Skeletal muscle satellite cell (primary cell): ENCODE results near the gene SPNS2.

ENCODE experiments used
- H3K27me3 ChIP-seq: 2 replicates; pipeline ENCODE4 v1.7.0; 2013; ENCODE audit warnings: low read length; ENCODE audit not compliant: control insufficient read depth, insufficient read depth
- H3K36me3 ChIP-seq: 2 replicates; pipeline ENCODE4 v1.7.0; 2013; ENCODE audit warnings: mild to moderate bottlenecking, control low read depth, low read length; ENCODE audit not compliant: insufficient read depth
- H3K4me1 ChIP-seq: 2 replicates; pipeline ENCODE4 v1.7.0; 2013; ENCODE audit warnings: low read length; ENCODE audit not compliant: control insufficient read depth, insufficient read depth
- H3K4me2 ChIP-seq: 2 replicates; pipeline ENCODE4 v1.7.0; 2013; ENCODE audit warnings: mild to moderate bottlenecking, low read length
- H3K4me3 ChIP-seq: 2 replicates; pipeline ENCODE4 v1.7.0; 2013; ENCODE audit warnings: low read length
- H3K9ac ChIP-seq: 2 replicates; pipeline ENCODE4 v1.7.0; 2013; ENCODE audit warnings: mild to moderate bottlenecking, low read depth, low read length, moderate library complexity
- H3K9me3 ChIP-seq: replicated peaks from 2 replicates; pipeline ENCODE4 v1.7.0; 2013; ENCODE audit warnings: mild to moderate bottlenecking, control low read depth, low read length

The SPNS2 gene

GRCh38 chr17:4560837-4561256 lies 62.2 kb downstream of the SPNS2 start:
- H3K36me3 ChIP-seq = no peaks in the 10 kb centered on the region
- no peak overlapping the region for H3K4me2 ChIP-seq
- H3K27me3 ChIP-seq = peaks cover 18% of the 10 kb centered on the region
- H3K9me3 ChIP-seq = no peaks in the 10 kb centered on the region
- H3K4me3 ChIP-seq = no peak overlapping the region
- peaks cover 2% of the 10 kb centered on the region for H3K4me1 ChIP-seq
- H3K9ac ChIP-seq = no peak overlapping the region

GRCh38 chr17:4562015-4562969 lies 63.6 kb downstream of the SPNS2 start:
- no peak overlapping the region for H3K9ac ChIP-seq
- H3K9me3 ChIP-seq = no peaks in the 10 kb centered on the region
- H3K4me3 ChIP-seq = no peak overlapping the region
- H3K4me1 ChIP-seq = no peaks in the 10 kb centered on the region
- peaks cover 20% of the 10 kb centered on the region for H3K27me3 ChIP-seq
- no peaks in the 10 kb centered on the region for H3K36me3 ChIP-seq
- H3K4me2 ChIP-seq = no peak overlapping the region

- Histone ChIP-seq H3K4me1 (no peaks in the 10 kb centered on the region), H3K4me3 (no peak overlapping the region), H3K27me3 (peaks cover 24% of the 10 kb centered on the region), H3K9ac (no peak overlapping the region), H3K9me3 (no peaks in the 10 kb centered on the region), H3K36me3 (no peaks in the 10 kb centered on the region), H3K4me2 (peak overlapping the region; percentile 24)
These were observed 66.8 kb downstream of the SPNS2 start for GRCh38 chr17:4565209-4566141.

DNA sequence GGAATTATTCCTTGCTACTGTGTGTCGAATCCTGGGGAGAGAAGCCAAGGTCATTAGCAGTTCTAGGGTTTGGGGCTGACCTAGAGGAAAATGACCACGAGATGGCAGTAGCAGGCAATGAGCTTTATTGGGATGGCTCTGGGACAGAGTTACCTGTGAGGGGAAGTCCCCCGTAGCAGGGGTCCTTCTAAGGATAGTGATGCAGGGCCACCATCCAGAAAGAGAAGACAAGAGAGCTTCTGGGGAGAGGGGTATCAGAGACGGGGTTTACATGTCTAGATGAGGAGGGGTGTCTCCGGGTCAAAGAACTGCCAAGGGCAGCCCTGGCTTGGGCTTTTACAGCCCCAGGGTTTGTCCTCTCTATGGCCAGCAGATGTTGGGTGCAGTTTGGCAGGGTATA lies 68.1 kb downstream of the SPNS2 start:
- H3K4me1 ChIP-seq = no peaks in the 10 kb centered on the region
- H3K4me2 ChIP-seq = no peak overlapping the region
- no peak overlapping the region for H3K4me3 ChIP-seq
- no peaks in the 10 kb centered on the region for H3K9me3 ChIP-seq
- H3K9ac ChIP-seq = no peak overlapping the region
- no peaks in the 10 kb centered on the region for H3K36me3 ChIP-seq
- peaks cover 28% of the 10 kb centered on the region for H3K27me3 ChIP-seq

DNA sequence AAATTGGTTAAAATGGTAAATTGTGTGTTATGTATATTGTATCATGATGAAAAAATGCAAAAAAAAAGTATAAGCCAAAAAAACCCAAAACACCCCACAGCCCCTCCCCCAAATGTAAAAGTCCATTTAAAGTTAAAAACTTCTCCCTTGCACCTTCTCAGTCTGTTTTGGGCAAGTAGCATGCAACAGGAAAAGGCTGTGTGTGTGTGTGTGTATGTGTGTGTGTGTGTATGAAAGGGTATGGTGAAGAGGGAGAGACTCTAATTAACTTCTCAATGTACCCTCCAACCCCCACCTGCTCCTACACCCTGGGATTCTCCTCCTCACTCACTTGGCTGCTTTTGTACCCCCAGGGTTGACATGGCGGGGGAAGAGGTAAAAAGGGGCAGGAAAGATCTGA lies 70.9 kb downstream of the SPNS2 start:
- Histone ChIP-seq H3K9ac (no peak overlapping the region), H3K36me3 (no peaks in the 10 kb centered on the region), H3K9me3 (no peaks in the 10 kb centered on the region), H3K4me1 (no peaks in the 10 kb centered on the region), H3K27me3 (peaks cover 43% of the 10 kb centered on the region), H3K4me2 (no peak overlapping the region), H3K4me3 (no peak overlapping the region)

DNA sequence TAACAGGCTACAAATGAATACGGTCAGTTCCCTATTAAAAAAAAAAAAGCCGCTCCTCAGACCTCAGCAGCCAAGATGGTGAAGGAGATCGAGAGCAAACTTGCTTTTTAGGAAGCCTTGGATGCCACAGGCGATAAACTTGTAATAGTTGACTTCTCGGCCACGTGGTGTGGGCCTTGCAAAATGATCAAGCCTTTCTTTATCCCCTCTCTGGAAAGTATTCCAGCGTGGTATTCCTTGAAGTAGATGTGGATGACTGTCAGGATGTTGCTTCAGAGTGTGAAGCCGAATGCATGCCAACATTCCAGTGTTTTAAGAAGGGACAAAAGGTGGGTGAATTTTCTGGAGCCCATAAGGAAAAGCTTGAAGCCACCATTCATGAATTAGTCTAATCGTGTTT lies 73.5 kb downstream of the SPNS2 start:
- Histone ChIP-seq H3K9ac (no peak overlapping the region), H3K4me2 (no peak overlapping the region), H3K4me3 (no peak overlapping the region), H3K9me3 (no peaks in the 10 kb centered on the region), H3K27me3 (peaks cover 62% of the 10 kb centered on the region), H3K4me1 (no peaks in the 10 kb centered on the region), H3K36me3 (no peaks in the 10 kb centered on the region)

GRCh38 chr17:4573115-4573514 lies 74.4 kb downstream of the SPNS2 start:
- peaks cover 66% of the 10 kb centered on the region for H3K27me3 ChIP-seq
- H3K9ac ChIP-seq = no peak overlapping the region
- no peaks in the 10 kb centered on the region for H3K36me3 ChIP-seq
- no peak overlapping the region for H3K4me2 ChIP-seq
- H3K4me1 ChIP-seq = no peaks in the 10 kb centered on the region
- no peaks in the 10 kb centered on the region for H3K9me3 ChIP-seq
- no peak overlapping the region for H3K4me3 ChIP-seq

- H3K4me2 ChIP-seq = no peak overlapping the region
- no peaks in the 10 kb centered on the region for H3K9me3 ChIP-seq
- no peak overlapping the region for H3K9ac ChIP-seq
- peaks cover 66% of the 10 kb centered on the region for H3K27me3 ChIP-seq
- no peaks in the 10 kb centered on the region for H3K36me3 ChIP-seq
- no peak overlapping the region for H3K4me3 ChIP-seq
- no peaks in the 10 kb centered on the region for H3K4me1 ChIP-seq
These were observed 75.0 kb downstream of the SPNS2 start for GRCh38 chr17:4573669-4574068.

- peaks cover 69% of the 10 kb centered on the region for H3K27me3 ChIP-seq
- no peaks in the 10 kb centered on the region for H3K36me3 ChIP-seq
- H3K9ac ChIP-seq = no peak overlapping the region
- no peaks in the 10 kb centered on the region for H3K9me3 ChIP-seq
- H3K4me3 ChIP-seq = no peak overlapping the region
- no peak overlapping the region for H3K4me2 ChIP-seq
- no peaks in the 10 kb centered on the region for H3K4me1 ChIP-seq
These were observed 75.9 kb downstream of the SPNS2 start for GRCh38 chr17:4574448-4575045.

DNA sequence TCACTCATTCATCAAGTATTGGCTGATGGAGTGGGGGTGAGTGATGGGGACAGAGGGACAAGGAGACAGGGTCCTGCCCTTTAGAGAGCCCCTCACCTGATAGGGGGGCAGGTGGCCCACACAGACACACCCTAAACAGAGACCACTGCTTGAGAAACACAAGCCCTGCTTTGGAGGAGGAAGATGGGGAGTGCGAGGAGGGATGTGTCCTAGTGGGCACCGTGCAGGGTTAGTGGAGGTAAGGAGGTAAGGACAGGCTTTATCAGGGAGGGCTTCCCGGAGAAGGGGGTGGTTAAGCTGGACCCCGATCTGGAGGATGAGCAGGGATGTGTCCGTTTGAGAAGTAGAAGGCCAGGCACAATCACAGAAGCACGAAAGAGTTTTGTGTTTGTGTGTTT lies 77.5 kb downstream of the SPNS2 start:
- Histone ChIP-seq H3K4me1 (no peaks in the 10 kb centered on the region), H3K36me3 (no peaks in the 10 kb centered on the region), H3K4me3 (no peak overlapping the region), H3K9me3 (no peaks in the 10 kb centered on the region), H3K27me3 (peaks cover 72% of the 10 kb centered on the region), H3K4me2 (no peak overlapping the region), H3K9ac (no peak overlapping the region)

DNA sequence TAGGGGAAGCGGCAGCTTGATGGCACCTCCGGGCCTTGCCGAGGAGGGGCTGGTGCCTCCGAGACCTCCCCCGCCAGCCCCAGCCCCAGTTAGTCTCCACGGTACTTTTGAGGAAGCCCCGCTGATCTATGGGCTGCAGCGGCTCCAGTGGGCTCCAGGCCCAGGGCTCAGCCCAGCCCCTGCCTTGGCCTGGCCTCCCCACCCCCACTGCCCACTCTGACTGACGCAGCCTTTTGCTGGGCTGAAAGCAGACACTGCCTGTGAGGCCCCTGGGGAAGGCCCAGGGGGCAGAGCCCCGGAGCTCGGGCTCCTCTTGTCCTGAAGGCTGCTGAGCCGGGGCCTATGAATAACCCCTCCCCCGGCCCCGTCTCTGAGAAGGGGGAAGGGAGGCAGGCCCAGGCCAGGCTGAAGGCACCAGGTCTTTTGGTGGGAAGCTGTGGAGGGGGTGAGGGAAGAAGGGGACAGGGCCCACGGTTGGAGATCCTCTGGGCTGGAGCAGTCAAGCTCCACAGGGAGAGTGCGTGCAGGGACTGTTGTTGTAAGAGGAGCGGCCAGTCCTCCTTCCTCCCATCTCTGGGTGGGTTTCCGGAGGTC lies 78.1 kb downstream of the SPNS2 start:
- H3K27me3 ChIP-seq = peaks cover 72% of the 10 kb centered on the region
- H3K4me3 ChIP-seq = no peak overlapping the region
- no peaks in the 10 kb centered on the region for H3K4me1 ChIP-seq
- no peaks in the 10 kb centered on the region for H3K36me3 ChIP-seq
- no peak overlapping the region for H3K9ac ChIP-seq
- no peak overlapping the region for H3K4me2 ChIP-seq
- H3K9me3 ChIP-seq = no peaks in the 10 kb centered on the region
